ENCODE data around the gene GPR101. TPM values are rescaled to one million over a fixed set of nuclear protein-coding genes. Genes with fewer than 3 reads are reported as not detected.

Gene GPR101, protein sequence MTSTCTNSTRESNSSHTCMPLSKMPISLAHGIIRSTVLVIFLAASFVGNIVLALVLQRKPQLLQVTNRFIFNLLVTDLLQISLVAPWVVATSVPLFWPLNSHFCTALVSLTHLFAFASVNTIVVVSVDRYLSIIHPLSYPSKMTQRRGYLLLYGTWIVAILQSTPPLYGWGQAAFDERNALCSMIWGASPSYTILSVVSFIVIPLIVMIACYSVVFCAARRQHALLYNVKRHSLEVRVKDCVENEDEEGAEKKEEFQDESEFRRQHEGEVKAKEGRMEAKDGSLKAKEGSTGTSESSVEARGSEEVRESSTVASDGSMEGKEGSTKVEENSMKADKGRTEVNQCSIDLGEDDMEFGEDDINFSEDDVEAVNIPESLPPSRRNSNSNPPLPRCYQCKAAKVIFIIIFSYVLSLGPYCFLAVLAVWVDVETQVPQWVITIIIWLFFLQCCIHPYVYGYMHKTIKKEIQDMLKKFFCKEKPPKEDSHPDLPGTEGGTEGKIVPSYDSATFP
- under 1 TPM in 1 of 2 experiments, not detected in 1; 0.14 TPM for total RNA-seq

DNA sequence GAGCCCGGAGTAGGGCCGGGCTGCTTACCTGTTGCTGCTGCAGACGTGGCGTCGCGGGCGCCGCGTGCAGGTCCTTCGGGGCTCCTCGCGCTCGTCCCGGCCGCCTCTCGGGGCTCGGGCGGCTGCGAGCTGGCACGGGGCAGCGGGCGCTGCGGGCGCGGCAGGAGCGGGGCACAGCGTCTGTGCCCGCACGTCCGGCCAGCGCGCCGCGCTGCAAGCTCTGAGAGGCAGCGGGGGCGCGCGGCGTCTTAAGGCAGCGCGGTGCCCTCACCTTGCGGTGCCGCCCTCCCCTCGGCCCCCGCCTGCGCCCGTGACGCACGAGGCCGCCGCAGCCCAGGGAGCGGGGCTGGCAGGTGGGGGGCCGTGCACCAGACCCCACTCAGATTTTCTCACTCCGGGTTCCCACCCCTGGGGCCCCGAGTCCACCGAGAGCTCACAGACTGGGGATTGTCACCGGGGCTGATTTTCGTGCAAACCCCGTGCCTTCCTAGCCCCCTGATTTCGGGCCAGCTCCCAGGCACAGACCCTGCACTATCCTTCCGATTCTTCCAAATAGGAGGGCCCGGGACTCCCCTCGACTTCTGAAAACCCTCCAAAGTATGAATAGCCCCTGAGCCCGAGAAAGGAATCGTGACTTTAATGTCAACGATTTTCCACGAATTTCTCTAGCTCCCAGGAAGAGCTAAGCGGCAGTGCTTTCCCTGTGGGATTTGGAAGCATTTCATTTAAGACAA lies at the start of gene GPR101:
GPR101 (minus strand) TSS at position 222 of the 734 bp plus-strand sequence. CDS start 2,321 bp downstream, outside the sequence.
- CTCF ChIA-PET = interaction anchor here (0.5 to 1.2 kb wide), 2 partner anchors 18 to 1076 kb away, joined by 3 read pairs; no protein-coding TSS in a partner anchor
- no peak for DNase-seq
- peaks cover 35% of the 10 kb centered on the region for H3K27me3 Mint-ChIP-seq (ENCODE audit: low read depth)
- intact Hi-C loops (cut with micrococcal nuclease) = loop anchor here (5.0 kb wide), 2 partner anchors 347 to 537 kb away; partner anchors contain the start of gene HTATSF1
- H3K9me3 Mint-ChIP-seq = no peaks in the 10 kb centered on the region
- no peaks in the 10 kb centered on the region for H3K36me3 Mint-ChIP-seq (ENCODE audit: low read depth)
- no peak within 1 kb of the TSS for H3K27ac Mint-ChIP-seq
- H3K4me1 Mint-ChIP-seq (ENCODE audit: low read depth) = peaks cover 7% of the 10 kb centered on the region
- no peak within 1 kb of the TSS for H3K4me3 Mint-ChIP-seq

DNA sequence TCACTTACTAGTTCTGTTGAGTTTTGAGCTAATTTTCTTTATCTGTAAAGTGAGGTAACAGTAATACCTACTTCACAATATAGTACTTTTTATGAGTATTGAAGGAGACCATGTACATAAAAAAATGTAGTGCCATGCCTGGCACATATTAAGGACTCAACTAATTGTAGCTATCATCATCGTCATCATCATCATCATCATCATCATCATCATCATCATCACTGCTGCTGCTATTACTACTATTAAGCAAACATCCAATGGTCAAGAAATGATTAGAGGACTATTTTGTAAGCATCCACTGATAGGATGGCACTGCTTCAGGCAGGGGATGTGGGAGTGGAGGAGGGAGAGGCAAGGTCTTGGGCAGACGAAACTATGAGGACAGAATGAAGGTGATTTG lies 47.4 kb upstream of the GPR101 start:
- Mint-ChIP-seq H3K4me1 (ENCODE audit: low read depth) (no peaks in the 10 kb centered on the region), H3K27ac (no peak overlapping the region), H3K4me3 (no peak overlapping the region), H3K9me3 (no peaks in the 10 kb centered on the region), H3K36me3 (ENCODE audit: low read depth) (no peaks in the 10 kb centered on the region), H3K27me3 (ENCODE audit: low read depth) (peaks cover 3% of the 10 kb centered on the region)
- DNase-seq = no peak
- CTCF ChIA-PET = no interaction called here
- intact Hi-C loops (cut with micrococcal nuclease) = no loop called here

DNA sequence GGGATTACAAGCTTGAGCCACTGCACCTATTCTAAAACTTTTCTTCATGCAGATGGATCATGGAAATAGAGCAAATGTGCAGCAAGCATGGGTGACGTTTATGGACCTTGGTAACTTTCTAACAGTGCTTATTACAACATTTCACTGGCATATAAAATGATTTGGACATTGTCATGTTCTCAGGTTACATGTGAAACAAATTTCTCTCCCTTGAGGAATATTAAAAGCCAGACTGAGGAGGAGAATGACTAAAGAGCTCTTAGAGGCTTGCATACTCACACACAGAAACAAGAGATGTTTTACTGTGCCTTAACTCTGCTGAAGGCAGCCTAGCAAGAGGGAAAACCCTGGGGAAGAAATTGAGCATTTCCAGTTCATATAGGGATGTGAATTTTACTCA lies 38.6 kb upstream of the GPR101 start:
- CTCF ChIA-PET = no interaction called here
- H3K27ac Mint-ChIP-seq = no peak overlapping the region
- intact Hi-C loops (cut with micrococcal nuclease) = no loop called here
- H3K36me3 Mint-ChIP-seq (ENCODE audit: low read depth) = no peaks in the 10 kb centered on the region
- no peaks in the 10 kb centered on the region for H3K27me3 Mint-ChIP-seq (ENCODE audit: low read depth)
- no peak for DNase-seq
- no peaks in the 10 kb centered on the region for H3K9me3 Mint-ChIP-seq
- no peak overlapping the region for H3K4me3 Mint-ChIP-seq
- H3K4me1 Mint-ChIP-seq (ENCODE audit: low read depth) = no peaks in the 10 kb centered on the region

DNA sequence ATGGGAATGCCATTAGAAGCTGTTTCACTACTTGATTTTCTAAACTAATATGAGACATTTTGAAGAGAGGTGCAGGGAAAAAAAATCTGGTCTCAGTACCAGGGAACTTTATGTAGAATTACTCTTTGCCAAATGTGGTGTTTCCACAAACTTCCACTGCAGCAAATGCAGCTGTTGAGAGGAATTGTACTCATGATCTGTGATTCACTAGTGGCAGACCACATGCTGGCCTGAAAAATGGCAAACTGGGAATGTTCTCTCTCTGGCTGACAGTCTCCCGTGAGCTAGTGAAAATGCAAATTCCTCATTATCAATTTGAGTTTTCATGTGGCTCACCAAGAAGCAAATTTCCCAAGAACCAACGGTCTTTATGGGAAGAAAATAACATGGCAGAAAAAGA lies 37.8 kb upstream of the GPR101 start:
- Mint-ChIP-seq H3K36me3 (ENCODE audit: low read depth) (no peaks in the 10 kb centered on the region), H3K4me3 (no peak overlapping the region), H3K27ac (no peak overlapping the region), H3K9me3 (no peaks in the 10 kb centered on the region), H3K4me1 (ENCODE audit: low read depth) (no peaks in the 10 kb centered on the region), H3K27me3 (ENCODE audit: low read depth) (no peaks in the 10 kb centered on the region)
- intact Hi-C loops (cut with micrococcal nuclease) = no loop called here
- CTCF ChIA-PET = no interaction called here
- no peak for DNase-seq

DNA sequence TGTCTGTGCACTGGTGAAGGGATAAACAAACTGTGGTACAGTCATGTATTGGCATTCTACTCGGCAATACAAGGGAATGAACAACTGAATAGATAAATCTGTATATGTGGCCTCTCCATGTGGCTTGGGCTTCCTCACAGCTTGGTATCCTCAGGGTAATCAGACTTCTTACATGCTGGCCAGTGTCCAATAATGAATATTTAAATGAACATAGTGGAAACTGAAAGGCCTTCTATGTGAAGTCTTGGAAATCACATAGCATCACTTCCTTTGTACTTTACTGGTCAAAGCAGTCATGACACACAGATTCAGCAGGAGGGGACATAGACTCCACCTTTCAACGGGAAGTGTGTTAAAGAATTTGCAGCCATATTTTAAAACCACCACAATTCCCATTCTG lies 33.4 kb upstream of the GPR101 start:
- intact Hi-C loops (cut with micrococcal nuclease) = no loop called here
- Mint-ChIP-seq H3K36me3 (ENCODE audit: low read depth) (no peaks in the 10 kb centered on the region), H3K27ac (no peak overlapping the region), H3K9me3 (no peaks in the 10 kb centered on the region), H3K4me1 (ENCODE audit: low read depth) (no peaks in the 10 kb centered on the region), H3K27me3 (ENCODE audit: low read depth) (no peaks in the 10 kb centered on the region), H3K4me3 (no peak overlapping the region)
- DNase-seq = no peak
- CTCF ChIA-PET = no interaction called here

DNA sequence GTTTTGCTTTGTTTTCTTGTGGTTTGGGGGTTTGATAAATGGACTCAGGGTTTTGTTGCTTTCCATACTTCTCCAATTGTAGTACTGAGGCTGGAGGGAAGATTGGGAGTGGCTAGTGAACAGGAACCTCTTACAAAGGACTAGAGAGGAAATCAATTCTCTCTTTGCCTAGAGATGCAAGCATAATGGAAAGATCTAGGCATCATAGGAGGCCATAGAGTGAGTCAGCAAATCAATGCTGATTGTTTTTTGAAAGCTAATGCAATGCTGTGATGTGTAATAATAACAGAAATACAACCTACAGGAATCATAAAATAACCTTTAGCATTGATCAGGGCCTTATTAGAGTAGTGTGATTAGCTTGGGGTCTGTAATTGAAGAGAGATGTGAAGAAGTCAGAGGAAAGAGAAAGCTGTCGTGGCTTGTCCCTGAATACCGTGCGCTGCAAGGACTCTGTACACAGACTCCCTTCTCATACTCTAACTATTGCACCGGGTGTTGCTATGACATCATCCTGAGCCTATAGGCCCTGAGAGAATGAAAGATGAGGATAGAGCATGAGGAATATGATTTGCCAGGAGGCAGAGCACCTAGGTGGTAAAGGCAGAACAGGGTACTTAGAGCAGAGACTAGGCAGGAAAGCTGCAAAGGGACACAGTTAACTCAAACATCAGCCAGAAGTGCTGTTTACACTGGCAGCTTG lies 29.3 kb upstream of the GPR101 start:
- CTCF ChIA-PET = no interaction called here
- no peak overlapping the region for H3K4me3 Mint-ChIP-seq
- no peaks in the 10 kb centered on the region for H3K27me3 Mint-ChIP-seq (ENCODE audit: low read depth)
- DNase-seq = no peak
- H3K9me3 Mint-ChIP-seq = no peaks in the 10 kb centered on the region
- no peak overlapping the region for H3K27ac Mint-ChIP-seq
- intact Hi-C loops (cut with micrococcal nuclease) = no loop called here
- no peaks in the 10 kb centered on the region for H3K36me3 Mint-ChIP-seq (ENCODE audit: low read depth)
- no peaks in the 10 kb centered on the region for H3K4me1 Mint-ChIP-seq (ENCODE audit: low read depth)

DNA sequence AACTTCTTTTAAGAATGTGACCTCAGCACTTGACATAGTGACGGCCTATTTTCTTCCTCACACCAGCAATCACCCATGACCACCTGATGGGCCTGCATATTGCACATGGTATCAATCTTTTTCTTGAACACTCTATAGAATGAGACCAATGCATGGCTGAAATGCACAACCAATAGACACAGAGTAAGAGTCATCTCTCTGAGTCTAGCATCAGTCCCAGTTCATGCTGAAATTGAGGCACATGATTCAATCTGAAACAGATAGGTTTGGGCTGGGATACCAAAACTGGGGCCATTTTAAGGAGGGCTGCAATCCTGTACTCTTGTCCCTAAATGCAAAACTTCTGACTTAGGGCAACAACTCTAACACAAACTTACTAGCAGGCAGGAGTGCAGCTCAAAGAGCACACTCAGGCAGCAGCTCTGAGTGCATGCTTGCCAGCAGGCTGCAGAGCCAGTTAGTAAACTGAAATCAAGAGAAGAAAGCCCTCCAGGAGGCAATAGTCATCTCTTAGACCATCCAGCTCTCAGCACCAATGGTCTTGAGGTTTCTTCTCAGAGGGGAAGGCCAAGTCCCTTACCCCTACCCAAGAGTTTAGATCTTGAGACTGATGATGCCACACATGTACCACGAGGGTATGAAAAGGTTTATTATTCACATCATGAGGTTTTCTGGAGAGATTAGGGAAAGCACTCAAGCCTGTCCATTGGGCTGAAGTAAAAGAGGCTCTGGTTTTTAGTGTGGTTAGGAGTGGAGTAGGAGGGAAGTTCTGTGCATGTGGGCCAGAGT lies 24.7 kb upstream of the GPR101 start:
- CTCF ChIA-PET = no interaction called here
- intact Hi-C loops (cut with micrococcal nuclease) = loop anchor here (10.0 kb wide), 1 partner anchor 136 kb away; no protein-coding TSS in a partner anchor
- Mint-ChIP-seq H3K9me3 (no peaks in the 10 kb centered on the region), H3K36me3 (ENCODE audit: low read depth) (no peaks in the 10 kb centered on the region), H3K27ac (no peak overlapping the region), H3K4me1 (ENCODE audit: low read depth) (no peaks in the 10 kb centered on the region), H3K4me3 (no peak overlapping the region), H3K27me3 (ENCODE audit: low read depth) (peaks cover 9% of the 10 kb centered on the region)
- no peak for DNase-seq

DNA sequence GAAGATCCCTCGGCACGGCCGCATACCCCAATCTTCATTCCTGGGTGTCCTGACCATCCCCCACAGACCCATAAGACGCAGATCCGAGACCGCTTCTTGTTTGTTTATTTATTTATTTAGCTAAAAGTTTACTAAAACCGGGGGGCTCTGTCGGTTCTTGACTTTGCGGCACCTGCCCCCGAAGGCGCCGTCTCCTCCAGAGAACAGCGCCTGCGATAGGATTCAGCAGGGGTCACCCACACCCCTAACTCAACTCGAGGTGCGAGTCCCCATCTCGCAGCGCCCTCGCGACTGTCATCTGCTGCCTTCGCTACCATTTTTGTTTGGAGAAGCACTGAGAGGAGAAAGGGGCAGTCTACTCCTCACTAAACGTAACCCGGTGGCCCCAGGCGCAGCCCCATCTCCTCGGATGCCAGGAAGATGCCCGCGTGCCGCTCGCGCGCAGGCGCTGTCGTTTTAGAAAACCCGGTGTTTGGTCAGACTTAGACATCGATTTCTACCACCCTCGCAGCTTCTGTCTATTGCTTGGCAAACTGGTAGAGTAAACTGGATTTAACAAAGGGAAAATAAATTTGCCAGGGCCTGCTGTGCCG lies 18.9 kb upstream of the GPR101 start:
- CTCF ChIA-PET = interaction anchor here (0.6 to 2.3 kb wide), 15 partner anchors 19 to 539 kb away, joined by 3 to 12 read pairs (median 4); partner anchors contain the start of gene GPR101
- Mint-ChIP-seq H3K4me3 (peak overlapping the region; percentile 86), H3K4me1 (ENCODE audit: low read depth) (peaks cover 4% of the 10 kb centered on the region), H3K36me3 (ENCODE audit: low read depth) (no peaks in the 10 kb centered on the region), H3K27me3 (ENCODE audit: low read depth) (peaks cover 20% of the 10 kb centered on the region), H3K9me3 (no peaks in the 10 kb centered on the region), H3K27ac (peak overlapping the region; percentile 63)
- peak; percentile 38 for DNase-seq
- intact Hi-C loops (cut with micrococcal nuclease) = loop anchor here (1.0 to 10.0 kb wide), 8 partner anchors 20 to 556 kb away; no protein-coding TSS in a partner anchor

DNA sequence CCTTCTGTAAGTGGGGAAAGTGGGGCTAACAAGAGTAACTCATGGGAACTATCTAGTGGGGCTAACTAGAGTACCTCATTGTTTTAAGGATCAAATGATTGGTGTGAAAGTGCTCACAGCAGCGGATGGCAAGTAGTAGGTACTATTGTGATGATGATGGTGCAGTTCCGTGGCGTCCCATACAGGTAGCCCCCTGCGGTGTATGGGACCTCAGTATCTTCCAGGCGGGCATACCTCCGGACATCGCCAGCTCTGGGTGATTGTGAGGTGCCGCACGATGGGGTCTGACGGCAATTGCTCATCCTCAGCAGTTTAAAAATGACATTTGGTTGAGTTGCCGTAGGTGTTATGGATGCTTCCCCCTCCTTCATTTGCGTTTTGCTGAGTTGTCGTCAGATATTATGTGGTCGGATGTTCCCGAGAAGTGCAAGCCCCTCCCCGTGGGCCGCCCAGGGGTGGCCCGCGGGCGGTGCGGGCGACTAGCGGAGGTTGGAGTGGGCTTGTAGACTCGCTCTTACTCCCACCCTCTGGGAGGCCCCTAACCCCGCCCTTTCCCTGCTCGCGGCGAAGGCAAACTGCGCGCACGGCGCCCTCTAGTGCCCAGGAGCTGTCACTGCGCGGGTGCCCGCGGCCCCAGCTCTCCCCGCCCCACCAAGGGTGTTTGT lies 18.3 kb upstream of the GPR101 start:
- DNase-seq = peak; percentile 82
- Mint-ChIP-seq H3K9me3 (no peaks in the 10 kb centered on the region), H3K4me1 (ENCODE audit: low read depth) (peaks cover 4% of the 10 kb centered on the region), H3K27me3 (ENCODE audit: low read depth) (peaks cover 20% of the 10 kb centered on the region), H3K4me3 (peak overlapping the region; percentile 86), H3K27ac (peak overlapping the region; percentile 63), H3K36me3 (ENCODE audit: low read depth) (no peaks in the 10 kb centered on the region)
- CTCF ChIA-PET = interaction anchor here (0.6 to 2.3 kb wide), 17 partner anchors 15 to 539 kb away, joined by 3 to 12 read pairs (median 4); partner anchors contain the start of gene GPR101
- intact Hi-C loops (cut with micrococcal nuclease) = loop anchor here (1.0 to 10.0 kb wide), 8 partner anchors 20 to 556 kb away; no protein-coding TSS in a partner anchor

DNA sequence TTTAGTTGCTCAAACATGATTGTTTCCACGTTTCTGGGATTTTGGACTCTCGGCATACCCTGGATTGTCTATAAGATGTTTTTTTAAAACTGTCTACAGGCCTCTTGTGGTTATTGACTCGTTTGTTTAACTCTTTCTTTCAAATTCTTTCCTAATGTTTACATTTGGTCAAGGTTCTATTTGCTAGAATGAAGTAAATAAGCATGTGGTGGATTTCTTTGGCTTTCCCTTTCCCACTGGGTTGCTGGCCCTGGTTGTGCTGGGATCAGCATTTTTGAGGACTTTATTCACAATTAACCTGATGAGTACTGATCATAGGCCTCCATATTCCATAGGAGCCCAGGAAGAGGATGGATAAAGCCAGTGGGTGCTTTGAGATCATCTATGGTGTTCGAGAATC lies 11.1 kb upstream of the GPR101 start:
- no peak overlapping the region for H3K4me3 Mint-ChIP-seq
- DNase-seq = no peak
- CTCF ChIA-PET = no interaction called here
- no peaks in the 10 kb centered on the region for H3K4me1 Mint-ChIP-seq (ENCODE audit: low read depth)
- H3K27ac Mint-ChIP-seq = no peak overlapping the region
- H3K9me3 Mint-ChIP-seq = no peaks in the 10 kb centered on the region
- H3K27me3 Mint-ChIP-seq (ENCODE audit: low read depth) = peaks cover 2% of the 10 kb centered on the region
- intact Hi-C loops (cut with micrococcal nuclease) = no loop called here
- no peaks in the 10 kb centered on the region for H3K36me3 Mint-ChIP-seq (ENCODE audit: low read depth)

DNA sequence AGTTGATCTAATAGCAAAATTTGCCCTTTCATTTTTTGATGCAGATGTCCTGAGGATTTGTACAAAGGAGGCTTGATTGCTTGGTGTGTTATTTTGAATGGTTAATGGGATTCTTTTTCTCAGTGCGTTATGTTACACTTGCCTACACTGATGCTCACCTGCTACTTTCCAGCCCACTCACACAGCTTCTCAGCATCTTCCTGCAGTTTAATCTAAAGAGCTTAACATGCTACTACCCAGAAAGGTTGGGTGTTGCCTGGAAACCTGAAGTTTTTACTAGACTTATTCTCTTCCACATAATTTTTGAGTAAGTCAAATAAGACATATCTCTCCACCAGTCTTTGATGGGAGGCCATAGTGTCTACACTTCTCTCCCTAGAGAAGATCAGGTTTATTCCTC lies 9.9 kb upstream of the GPR101 start:
- CTCF ChIA-PET = no interaction called here
- Mint-ChIP-seq H3K27me3 (ENCODE audit: low read depth) (peaks cover 2% of the 10 kb centered on the region), H3K9me3 (no peaks in the 10 kb centered on the region), H3K4me1 (ENCODE audit: low read depth) (no peaks in the 10 kb centered on the region), H3K27ac (no peak overlapping the region), H3K4me3 (no peak overlapping the region), H3K36me3 (ENCODE audit: low read depth) (no peaks in the 10 kb centered on the region)
- intact Hi-C loops (cut with micrococcal nuclease) = no loop called here
- DNase-seq = no peak

All from activated naive CD4-positive, alpha-beta T cell treated with anti-CD3 and anti-CD28 coated beads for 36 hours (primary cell).